Transverse colon (tissue), 4 donors: ENCODE data around the gene NAIP.
"Not testable (repeated sequence)": the region's sequence is repeated elsewhere in the genome, so short reads cannot be mapped to it uniquely, and the experiment has no call there.

Experiments
- CTCF ChIP-seq, 5 experiments: fragments of 200-600 bp in 3 of 5; fragments of 450-650 bp in 2 of 5; sonication (generic) in 3 of 5; IDR thresholded peaks; 1 replicate in 2 of 5; 2 replicates in 3 of 5; pipeline ENCODE4 v1.5.1; 2016 to 2017; ENCODE audit warnings: antibody characterized with exemption in 5 of 5, inconsistent platforms in 3 of 5, mild to moderate bottlenecking in 2 of 5, moderate library complexity in 1 of 5
- POLR2AphosphoS5 ChIP-seq, 3 donors: sonication (generic); formaldehyde crosslinking; IDR thresholded peaks; one replicate each; pipeline ENCODE4 v1.6.1; 2016; ENCODE audit warnings: antibody characterized with exemption in 3 of 3

DNA sequence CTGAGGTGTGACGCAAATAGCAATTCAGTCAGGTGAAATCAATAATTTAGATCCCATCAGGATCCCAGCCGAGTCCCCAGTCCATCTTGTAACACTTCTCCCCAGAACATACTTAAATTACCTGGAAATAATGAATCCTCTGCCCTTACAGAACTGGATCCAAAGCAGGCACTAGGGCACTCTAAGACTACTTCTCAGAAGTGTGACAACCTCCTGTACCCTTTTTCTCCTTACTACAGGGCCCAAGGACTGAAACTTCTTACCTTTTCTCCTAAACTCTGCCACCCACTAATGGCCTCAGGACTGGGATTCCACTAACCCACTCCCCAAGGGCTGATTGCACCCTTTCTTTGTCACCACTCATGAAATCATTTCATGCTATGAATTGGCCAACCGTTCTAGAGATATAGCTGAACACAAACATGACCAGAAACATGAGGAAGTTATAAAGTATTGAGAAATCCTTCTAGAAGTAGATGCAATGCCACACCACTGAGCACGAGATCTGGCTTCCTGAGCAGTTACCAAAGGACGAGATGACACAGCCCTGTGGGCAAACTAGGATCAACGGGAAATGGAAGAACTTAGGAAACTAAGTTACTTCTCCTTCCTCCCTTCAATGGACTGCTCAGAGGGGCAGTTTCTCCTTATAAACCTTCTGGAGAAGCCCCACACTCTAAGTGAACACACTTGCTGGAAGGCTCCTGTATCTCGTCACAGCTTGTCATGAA is 6.1 kb upstream of the NAIP start:
- not testable (repeated sequence) for TF ChIP-seq CTCF, POLR2AphosphoS5 (IDR thresholded peaks at IDR 0.05)
